BE2C (cell line): ENCODE results near the gene SLC25A19.

Experiments
- DNase-seq: peaks from one replicate; pipeline ENCODE4 v3.0.0-alpha.2; 2020
- H3K27me3 ChIP-seq: fragments of 250-450 bp; sonication (Bioruptor Pico); 2 replicates; pipeline ENCODE4 v1.5.1; 2020; ENCODE audit warnings: mild to moderate bottlenecking
- H3K36me3 ChIP-seq: fragments of 250-450 bp; sonication (Bioruptor Pico); 2 replicates; pipeline ENCODE4 v1.5.1; 2020; ENCODE audit warnings: mild to moderate bottlenecking
- H3K4me1 ChIP-seq: fragments of 250-450 bp; sonication (Bioruptor Pico); 2 replicates; pipeline ENCODE4 v1.5.1; 2020
- H3K4me3 ChIP-seq: 2 replicates; pipeline ENCODE4 v1.5.1; 2011; ENCODE audit warnings: low read depth, low read length
- H3K9me3 ChIP-seq: fragments of 250-450 bp; sonication (Bioruptor Pico); 2 replicates; pipeline ENCODE4 v1.5.1; 2020
- TF ChIP-seq, protein P1 (sequence below): IDR thresholded peaks from 2 replicates; pipeline ENCODE4 v1.5.1; 2012; ENCODE audit warnings: mild to moderate bottlenecking, low read depth, low read length

Gene SLC25A19

GRCh38 chr17:75308732-75309629 lies 19.7 kb upstream of the SLC25A19 start:
- no peak for DNase-seq
- H3K27me3 ChIP-seq = no peaks in the 10 kb centered on the region
- H3K9me3 ChIP-seq = no peaks in the 10 kb centered on the region
- no peak overlapping the region for H3K4me3 ChIP-seq
- H3K4me1 ChIP-seq = no peaks in the 10 kb centered on the region
- TF ChIP-seq, protein P1, sequence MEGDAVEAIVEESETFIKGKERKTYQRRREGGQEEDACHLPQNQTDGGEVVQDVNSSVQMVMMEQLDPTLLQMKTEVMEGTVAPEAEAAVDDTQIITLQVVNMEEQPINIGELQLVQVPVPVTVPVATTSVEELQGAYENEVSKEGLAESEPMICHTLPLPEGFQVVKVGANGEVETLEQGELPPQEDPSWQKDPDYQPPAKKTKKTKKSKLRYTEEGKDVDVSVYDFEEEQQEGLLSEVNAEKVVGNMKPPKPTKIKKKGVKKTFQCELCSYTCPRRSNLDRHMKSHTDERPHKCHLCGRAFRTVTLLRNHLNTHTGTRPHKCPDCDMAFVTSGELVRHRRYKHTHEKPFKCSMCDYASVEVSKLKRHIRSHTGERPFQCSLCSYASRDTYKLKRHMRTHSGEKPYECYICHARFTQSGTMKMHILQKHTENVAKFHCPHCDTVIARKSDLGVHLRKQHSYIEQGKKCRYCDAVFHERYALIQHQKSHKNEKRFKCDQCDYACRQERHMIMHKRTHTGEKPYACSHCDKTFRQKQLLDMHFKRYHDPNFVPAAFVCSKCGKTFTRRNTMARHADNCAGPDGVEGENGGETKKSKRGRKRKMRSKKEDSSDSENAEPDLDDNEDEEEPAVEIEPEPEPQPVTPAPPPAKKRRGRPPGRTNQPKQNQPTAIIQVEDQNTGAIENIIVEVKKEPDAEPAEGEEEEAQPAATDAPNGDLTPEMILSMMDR = no peak
- no peaks in the 10 kb centered on the region for H3K36me3 ChIP-seq

- TF ChIP-seq, protein P1 = no peak
- H3K36me3 ChIP-seq = no peaks in the 10 kb centered on the region
- H3K9me3 ChIP-seq = no peaks in the 10 kb centered on the region
- no peak for DNase-seq
- H3K4me3 ChIP-seq = no peak overlapping the region
- no peaks in the 10 kb centered on the region for H3K4me1 ChIP-seq
- H3K27me3 ChIP-seq = no peaks in the 10 kb centered on the region
These were observed 18.9 kb upstream of the SLC25A19 start for GRCh38 chr17:75307957-75308731.

- Histone ChIP-seq H3K9me3 (no peaks in the 10 kb centered on the region), H3K27me3 (no peaks in the 10 kb centered on the region), H3K4me1 (no peaks in the 10 kb centered on the region), H3K36me3 (no peaks in the 10 kb centered on the region), H3K4me3 (no peak overlapping the region)
- TF ChIP-seq, protein P1 = no peak
- DNase-seq = no peak
These were observed 12.4 kb upstream of the SLC25A19 start for GRCh38 chr17:75301502-75302206.

DNA sequence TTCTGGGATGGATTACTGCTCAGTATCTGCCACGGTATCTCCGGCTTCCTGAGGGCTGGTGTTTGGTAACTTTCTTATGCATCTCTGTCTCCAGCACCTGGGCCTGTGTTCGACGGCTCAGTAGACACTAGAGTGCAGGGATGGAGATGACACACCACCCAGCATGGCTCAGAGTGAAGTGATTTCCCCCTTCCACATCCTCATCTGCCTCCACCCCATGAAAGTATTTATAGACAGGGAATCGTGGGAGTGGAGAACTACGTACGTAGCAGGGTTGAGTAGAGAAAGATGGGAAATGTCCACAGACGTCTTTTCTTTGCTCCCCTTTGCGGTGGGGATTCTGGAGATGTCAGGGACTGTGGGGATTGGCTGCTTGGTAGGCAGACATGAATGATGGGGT lies 11.8 kb upstream of the SLC25A19 start:
- Histone ChIP-seq H3K4me3 (no peak overlapping the region), H3K9me3 (no peaks in the 10 kb centered on the region), H3K27me3 (no peaks in the 10 kb centered on the region), H3K4me1 (no peaks in the 10 kb centered on the region), H3K36me3 (no peaks in the 10 kb centered on the region)
- DNase-seq = no peak
- TF ChIP-seq, protein P1 = no peak

DNA sequence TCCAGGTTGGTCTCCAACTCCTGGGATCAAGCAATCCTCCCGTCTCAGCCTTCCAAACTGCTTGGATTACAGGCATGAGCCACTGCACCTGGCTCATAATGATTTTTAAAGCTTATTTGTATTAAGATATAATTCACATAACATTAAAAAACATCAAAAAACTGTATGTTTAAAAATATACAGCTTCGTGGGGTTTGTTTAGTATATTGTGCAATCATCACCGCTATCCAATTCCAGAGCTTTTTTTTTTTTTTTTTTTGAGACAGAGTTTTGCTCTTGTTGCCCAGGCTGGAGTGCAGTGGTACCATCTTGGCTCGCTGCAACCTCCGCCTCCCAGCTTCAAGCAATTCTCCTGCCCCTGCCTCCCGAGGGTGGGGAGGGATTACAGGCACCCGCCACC lies 11.0 kb upstream of the SLC25A19 start:
- TF ChIP-seq, protein P1 = no peak
- DNase-seq = no peak
- Histone ChIP-seq H3K36me3 (no peaks in the 10 kb centered on the region), H3K4me3 (no peak overlapping the region), H3K4me1 (no peaks in the 10 kb centered on the region), H3K27me3 (no peaks in the 10 kb centered on the region), H3K9me3 (no peaks in the 10 kb centered on the region)
